WTC11 (cell line): Measurements from ENCODE around the gene ZNF423. TPM values are rescaled to one million over a fixed set of nuclear protein-coding genes. Genes with fewer than 3 reads are reported as not detected.

Experiments used
- ATAC-seq: fragments of 200-7000 bp; cut with Tn5 transposase; 2 replicates; pipeline ENCODE4 v1.10.0; 2021; ENCODE audit warnings: mild to moderate bottlenecking, moderate library complexity
- CTCF ChIA-PET: fragments of 300-600 bp; sonication (Branson Sonifier 250); formaldehyde crosslinking; loops from one replicate; lab custom pipeline; 2021; ENCODE audit warnings: antibody characterized with exemption; lab: Charles Lee
- POLR2A ChIA-PET: fragments of 350-600 bp; sonication (Branson Sonifier 250); formaldehyde crosslinking; loops from one replicate; lab custom pipeline; 2021; ENCODE audit warnings: antibody characterized with exemption; lab: Charles Lee
- DNase-seq: peaks from one replicate; pipeline ENCODE4 v3.0.0; 2021; ENCODE audit warnings: low spot score
- H3K27ac Mint-ChIP-seq: 2 replicates; pipeline ENCODE4 v1.8.0; 2021; ENCODE audit warnings: mixed read lengths
- H3K27me3 Mint-ChIP-seq: 2 replicates; pipeline ENCODE4 v1.8.0; 2021; ENCODE audit warnings: low read depth, mild to moderate bottlenecking, moderate library complexity, mixed read lengths
- H3K36me3 Mint-ChIP-seq: 2 replicates; pipeline ENCODE4 v1.8.0; 2021; ENCODE audit warnings: mixed read lengths
- H3K4me1 Mint-ChIP-seq: 2 replicates; pipeline ENCODE4 v1.8.0; 2022; ENCODE audit warnings: mixed read lengths
- H3K4me3 Mint-ChIP-seq: 2 replicates; pipeline ENCODE4 v1.8.0; 2021; ENCODE audit warnings: mild to moderate bottlenecking, moderate library complexity, mixed read lengths
- H3K9me3 Mint-ChIP-seq: 2 replicates; pipeline ENCODE4 v1.8.0; 2021; ENCODE audit warnings: mixed read lengths
- ATF2 ChIP-seq: sonication (generic); formaldehyde crosslinking; IDR thresholded peaks from 2 replicates; pipeline ENCODE4 v1.8.1; 2022; ENCODE audit warnings: low read depth, missing genetic modification reagents, borderline replicate concordance
- CDX4 ChIP-seq: fragments of 250-450 bp; sonication (Bioruptor Pico); IDR thresholded peaks from 2 replicates; pipeline ENCODE4 v1.9.0; 2021; ENCODE audit warnings: moderate library complexity, mild to moderate bottlenecking, inconsistent platforms, borderline replicate concordance
- CREB1 ChIP-seq: sonication (generic); formaldehyde crosslinking; IDR thresholded peaks from 2 replicates; pipeline ENCODE4 v1.8.0; 2023; ENCODE audit warnings: mild to moderate bottlenecking, missing genetic modification reagents
- ESRRA ChIP-seq: sonication (generic); formaldehyde crosslinking; IDR thresholded peaks from 2 replicates; pipeline ENCODE4 v1.8.1; 2022; ENCODE audit warnings: mild to moderate bottlenecking, missing genetic modification reagents, borderline replicate concordance
- FOXP1 ChIP-seq: sonication (generic); formaldehyde crosslinking; IDR thresholded peaks from 2 replicates; pipeline ENCODE4 v1.8.0; 2022; ENCODE audit warnings: missing genetic modification reagents, mild to moderate bottlenecking, moderate library complexity, borderline replicate concordance
- GTF2I ChIP-seq: fragments of 250-450 bp; sonication (Bioruptor Pico); conservative IDR thresholded peaks from 2 replicates; pipeline ENCODE4 v1.4.0; 2021; ENCODE audit warnings: mild to moderate bottlenecking
- IRF1 ChIP-seq: sonication (generic); formaldehyde crosslinking; IDR thresholded peaks from 2 replicates; pipeline ENCODE4 v1.8.0; 2023; ENCODE audit warnings: missing genetic modification reagents
- JAZF1 ChIP-seq: fragments of 250-450 bp; sonication (Bioruptor Pico); IDR thresholded peaks from 2 replicates; pipeline ENCODE4 v1.9.0; 2021; ENCODE audit warnings: moderate library complexity, mild to moderate bottlenecking, inconsistent platforms
- KAT7 ChIP-seq: sonication (generic); formaldehyde crosslinking; IDR thresholded peaks from 2 replicates; pipeline ENCODE4 v1.8.1; 2023; ENCODE audit warnings: missing genetic modification reagents, mild to moderate bottlenecking, borderline replicate concordance
- MAX ChIP-seq: sonication (generic); formaldehyde crosslinking; IDR thresholded peaks from 2 replicates; pipeline ENCODE4 v1.8.0; 2022; ENCODE audit warnings: mild to moderate bottlenecking, missing genetic modification reagents
- NFE2L1 ChIP-seq: sonication (generic); formaldehyde crosslinking; IDR thresholded peaks from 2 replicates; pipeline ENCODE4 v1.8.1; 2023; ENCODE audit warnings: missing genetic modification reagents
- NR1H2 ChIP-seq: sonication (generic); formaldehyde crosslinking; IDR thresholded peaks from 2 replicates; pipeline ENCODE4 v1.9.0; 2021; ENCODE audit warnings: mild to moderate bottlenecking, moderate library complexity, missing genetic modification reagents
- NR3C1 ChIP-seq: sonication (generic); formaldehyde crosslinking; conservative IDR thresholded peaks from 2 replicates; pipeline ENCODE4 v1.8.1; 2023; ENCODE audit warnings: low read depth, mild to moderate bottlenecking, missing genetic modification reagents
- OVOL2 ChIP-seq: fragments of 250-450 bp; sonication (Bioruptor Pico); IDR thresholded peaks from 2 replicates; pipeline ENCODE4 v1.9.0; 2021; ENCODE audit warnings: mild to moderate bottlenecking, borderline replicate concordance
- USF1 ChIP-seq: sonication (generic); formaldehyde crosslinking; IDR thresholded peaks from 2 replicates; pipeline ENCODE4 v1.8.0; 2022; ENCODE audit warnings: mild to moderate bottlenecking, missing genetic modification reagents
- ZBTB21 ChIP-seq: sonication (generic); formaldehyde crosslinking; IDR thresholded peaks from 2 replicates; pipeline ENCODE4 v1.8.1; 2023; ENCODE audit warnings: mild to moderate bottlenecking, missing genetic modification reagents, borderline replicate concordance
- ZBTB43 ChIP-seq: sonication (generic); formaldehyde crosslinking; IDR thresholded peaks from 2 replicates; pipeline ENCODE4 v1.8.1; 2023; ENCODE audit warnings: mild to moderate bottlenecking, missing genetic modification reagents
- ZNF219 ChIP-seq: sonication (generic); formaldehyde crosslinking; IDR thresholded peaks from 2 replicates; pipeline ENCODE4 v1.8.0; 2023; ENCODE audit warnings: missing genetic modification reagents, mild to moderate bottlenecking, borderline replicate concordance
- ZNF232 ChIP-seq: sonication (generic); formaldehyde crosslinking; IDR thresholded peaks from 2 replicates; pipeline ENCODE4 v1.8.0; 2022; ENCODE audit warnings: mild to moderate bottlenecking, missing genetic modification reagents
- ZNF263 ChIP-seq: sonication (generic); formaldehyde crosslinking; IDR thresholded peaks from 2 replicates; pipeline ENCODE4 v1.8.1; 2022; ENCODE audit warnings: low read depth, mild to moderate bottlenecking, moderate library complexity, missing genetic modification reagents
- ZNF423 ChIP-seq: fragments of 250-450 bp; sonication (Bioruptor Pico); IDR thresholded peaks from 2 replicates; pipeline ENCODE4 v2.1.2; 2022; ENCODE audit warnings: mild to moderate bottlenecking, moderate library complexity
- ZNF532 ChIP-seq: fragments of 250-450 bp; sonication (Bioruptor Pico); IDR thresholded peaks from 2 replicates; pipeline ENCODE4 v1.9.0; 2021; ENCODE audit warnings: mild to moderate bottlenecking, borderline replicate concordance
- total RNA-seq: library from RNA; stranded (reverse); gene quantifications from 3 replicates; pipeline ENCODE4 v1.2.3, GENCODE V29; 2021

Gene ZNF423
- total RNA-seq, 1 experiment from 2014 or later, result 38.8 TPM

GRCh38 chr16:49717689-49718088 lies 138.2 kb downstream of the ZNF423 start (continued):
- TF ChIP-seq OVOL2 (CRISPR knock-in tag) (no peak), KAT7 (no peak), ESRRA (CRISPR knock-in tag) (no peak), IRF1 (CRISPR knock-in tag) (no peak), ZBTB43 (CRISPR knock-in tag) (no peak), USF1 (CRISPR knock-in tag) (no peak), ATF2 (CRISPR knock-in tag) (no peak), MAX (CRISPR knock-in tag) (no peak), CREB1 (no peak)

GRCh38 chr16:49716339-49716934 lies 139.5 kb downstream of the ZNF423 start:
- ATAC-seq (no peak), DNase-seq (no peak)
- POLR2A ChIA-PET, result no interaction called here
- no peaks in the 10 kb centered on the region for H3K27me3 Mint-ChIP-seq
- H3K4me1 Mint-ChIP-seq, result peaks cover 57% of the 10 kb centered on the region
- H3K9me3 Mint-ChIP-seq, result no peaks in the 10 kb centered on the region
- H3K27ac Mint-ChIP-seq, result peak overlapping the region; percentile 39; the same call in 1 of the 2 replicates
- H3K4me3 Mint-ChIP-seq, result no peak overlapping the region
- CTCF ChIA-PET, result no interaction called here
- TF ChIP-seq ZNF263 (CRISPR knock-in tag) (peak; percentile 44), JAZF1 (CRISPR knock-in tag) (no peak), KAT7 (no peak), GTF2I (CRISPR knock-in tag) (no peak)
- peaks cover 5% of the 10 kb centered on the region; the same call in 1 of the 2 replicates for H3K36me3 Mint-ChIP-seq

GRCh38 chr16:49713770-49714169 lies 142.1 kb downstream of the ZNF423 start:
- DNase-seq (no peak), ATAC-seq (peak; percentile 42)
- CTCF ChIA-PET, result interaction anchor here (1.0 kb wide), 1 partner anchor 144 kb away, joined by 5 read pairs; no protein-coding TSS in a partner anchor
- peaks cover 55% of the 10 kb centered on the region for H3K4me1 Mint-ChIP-seq
- POLR2A ChIA-PET, result interaction anchor here (0.7 kb wide), 1 partner anchor 160 kb away, joined by 4 read pairs; no protein-coding TSS in a partner anchor
- H3K36me3 Mint-ChIP-seq, result peaks cover 5% of the 10 kb centered on the region; the same call in 1 of the 2 replicates
- H3K4me3 Mint-ChIP-seq, result no peak overlapping the region
- TF ChIP-seq ZNF232 (CRISPR knock-in tag) (no peak), ZNF423 (no peak), CDX4 (CRISPR knock-in tag) (no peak), NR1H2 (no peak), ZNF532 (CRISPR knock-in tag) (no peak), ZBTB21 (CRISPR knock-in tag) (no peak), NFE2L1 (CRISPR knock-in tag) (no peak), NR3C1 (no peak), ZNF219 (CRISPR knock-in tag) (no peak), FOXP1 (CRISPR knock-in tag) (no peak)
- 0 out of 2 replicates have a peak overlapping the region, but pooled peaks have one; percentile 19 for H3K27ac Mint-ChIP-seq
- no peaks in the 10 kb centered on the region for H3K9me3 Mint-ChIP-seq
- no peaks in the 10 kb centered on the region for H3K27me3 Mint-ChIP-seq
